Ascending aorta (tissue), 2 donors: ENCODE results near the gene MLLT3. TPM values are rescaled to one million over a fixed set of nuclear protein-coding genes. Genes with fewer than 3 reads are reported as not detected.

ENCODE experiments used
- DNase-seq, 2 donors: peaks; one replicate each; pipeline ENCODE4 v3.0.0-alpha.2; 2019; ENCODE audit warnings: low spot score in 2 of 2
- H3K27ac ChIP-seq, 2 donors: fragments of 200-600 bp; sonication (generic); one replicate each; pipeline ENCODE4 v1.5.1; 2016 to 2017; ENCODE audit warnings: mild to moderate bottlenecking in 1 of 2
- H3K27me3 ChIP-seq: fragments of 200-600 bp; sonication (generic); one replicate; pipeline ENCODE4 v1.5.1; 2017
- H3K36me3 ChIP-seq, 2 donors: fragments of 200-600 bp; sonication (generic); one replicate each; pipeline ENCODE4 v1.5.1; 2016
- H3K4me1 ChIP-seq, 2 donors: fragments of 200-600 bp; sonication (generic); one replicate each; pipeline ENCODE4 v1.5.1; 2016 to 2017; ENCODE audit warnings: mild to moderate bottlenecking in 1 of 2
- H3K4me3 ChIP-seq, 2 donors: fragments of 200-600 bp; sonication (generic); one replicate each; pipeline ENCODE4 v1.5.1; 2016 to 2017; ENCODE audit warnings: mild to moderate bottlenecking in 1 of 2
- H3K9me3 ChIP-seq, 2 donors: fragments of 200-600 bp; sonication (generic); one replicate each; pipeline ENCODE4 v1.5.1; 2016
- CTCF ChIP-seq, 3 experiments: fragments of 200-600 bp in 2 of 3; fragments of 450-650 bp in 1 of 3; sonication (generic) in 2 of 3; IDR thresholded peaks; one replicate each; pipeline ENCODE4 v1.5.1; 2016 to 2019; ENCODE audit warnings: antibody characterized with exemption in 3 of 3, mild to moderate bottlenecking in 1 of 3, moderate library complexity in 1 of 3
- intact Hi-C: fragments of 100-400 bp; cut with DNase I; formaldehyde crosslinking; loops from one replicate; pipeline ENCODE4 v1.15.1; 2023
- total RNA-seq: library from RNA; depleted of rRNA; stranded (reverse); fragments of >200 nt; gene quantifications from one replicate; pipeline ENCODE4 v1.1.0, GENCODE V29; 2016

MLLT3 gene
- total RNA-seq, 1 donor from 2014 or later: 16.8 TPM

GRCh38 chr9:20309124-20309523 is 313.2 kb downstream of the MLLT3 start:
- no peaks in the 10 kb centered on the region for H3K36me3 ChIP-seq
- no peaks in the 10 kb centered on the region for H3K4me1 ChIP-seq
- intact Hi-C loops: no loop called here
- no peak for DNase-seq
- H3K27ac ChIP-seq: no peak overlapping the region
- TF ChIP-seq CTCF (IDR thresholded peaks at IDR 0.05): no peak
- H3K27me3 ChIP-seq: no peaks in the 10 kb centered on the region
- H3K4me3 ChIP-seq: no peak overlapping the region
- no peaks in the 10 kb centered on the region for H3K9me3 ChIP-seq

- H3K9me3 ChIP-seq: no peaks in the 10 kb centered on the region
- DNase-seq: no peak
- TF ChIP-seq CTCF (IDR thresholded peaks at IDR 0.05): no peak
- no peak overlapping the region for H3K4me3 ChIP-seq
- no peaks in the 10 kb centered on the region for H3K36me3 ChIP-seq
- no peaks in the 10 kb centered on the region for H3K4me1 ChIP-seq
- no peak overlapping the region for H3K27ac ChIP-seq
- intact Hi-C loops: no loop called here
- H3K27me3 ChIP-seq: no peaks in the 10 kb centered on the region
These were observed 314.7 kb downstream of the MLLT3 start for GRCh38 chr9:20307621-20308020.

- Histone ChIP-seq H3K4me1 (no peaks in the 10 kb centered on the region), H3K27ac (no peak overlapping the region), H3K36me3 (no peaks in the 10 kb centered on the region), H3K9me3 (no peaks in the 10 kb centered on the region), H3K27me3 (no peaks in the 10 kb centered on the region), H3K4me3 (no peak overlapping the region)
- intact Hi-C loops: no loop called here
- no peak for DNase-seq
- TF ChIP-seq CTCF (IDR thresholded peaks at IDR 0.05): no peak
These were observed 316.8 kb downstream of the MLLT3 start for GRCh38 chr9:20305452-20305851.

GRCh38 chr9:20303996-20304395 is 318.3 kb downstream of the MLLT3 start:
- Histone ChIP-seq H3K4me3 (no peak overlapping the region), H3K4me1 (no peaks in the 10 kb centered on the region), H3K27ac (no peak overlapping the region), H3K9me3 (no peaks in the 10 kb centered on the region), H3K36me3 (no peaks in the 10 kb centered on the region), H3K27me3 (no peaks in the 10 kb centered on the region)
- no peak for TF ChIP-seq CTCF (IDR thresholded peaks at IDR 0.05)
- DNase-seq: no peak
- intact Hi-C loops: no loop called here

- no peaks in the 10 kb centered on the region for H3K36me3 ChIP-seq
These were observed 319.2 kb downstream of the MLLT3 start for GRCh38 chr9:20303066-20303465.

More at GRCh38 chr9:20303066-20303465, 319.2 kb downstream of the MLLT3 start:
- intact Hi-C loops: no loop called here
- H3K27me3 ChIP-seq: no peaks in the 10 kb centered on the region
- no peaks in the 10 kb centered on the region for H3K4me1 ChIP-seq
- no peak for DNase-seq
- H3K9me3 ChIP-seq: no peaks in the 10 kb centered on the region
- H3K27ac ChIP-seq: no peak overlapping the region
- no peak for TF ChIP-seq CTCF (IDR thresholded peaks at IDR 0.05)
- no peak overlapping the region for H3K4me3 ChIP-seq
